HS-5 (cell line): Measurements from ENCODE around the gene ADAM17.
A peak's percentile ranks its signal among the peaks of the same experiment; 100 is the strongest.
"Not testable (repeated sequence)": the region's sequence is repeated elsewhere in the genome, so short reads cannot be mapped to it uniquely, and the experiment has no call there.

Experiments
- DNase-seq: peaks from one replicate; pipeline ENCODE4 v3.0.0-alpha.2; 2012; ENCODE audit warnings: low read depth

ADAM17 gene

GRCh38 chr2:9555297-9556120 lies at the start of gene ADAM17:
ADAM17 (minus strand) TSS chr2:9555830; CDS start chr2:9555605, 225 bp downstream.
- peak; percentile 73 for DNase-seq

GRCh38 chr2:9602412-9602811 lies 46.8 kb upstream of the ADAM17 start:
- no peak for DNase-seq

GRCh38 chr2:9601397-9601796 lies 45.8 kb upstream of the ADAM17 start:
- DNase-seq, result no peak

GRCh38 chr2:9599430-9599829 lies 43.8 kb upstream of the ADAM17 start:
- DNase-seq, result no peak

GRCh38 chr2:9596621-9597311 lies 41.1 kb upstream of the ADAM17 start:
- DNase-seq, result no peak

GRCh38 chr2:9595746-9596145 lies 40.1 kb upstream of the ADAM17 start:
- DNase-seq, result no peak

- not testable (repeated sequence) for DNase-seq
These were observed 39.6 kb upstream of the ADAM17 start for GRCh38 chr2:9595256-9595655.

- DNase-seq, result peak; percentile 48
These were observed 38.9 kb upstream of the ADAM17 start for GRCh38 chr2:9594366-9595054.

- DNase-seq, result no peak
These were observed 38.3 kb upstream of the ADAM17 start for GRCh38 chr2:9593925-9594324.

GRCh38 chr2:9592699-9593098 lies 37.1 kb upstream of the ADAM17 start:
- no peak for DNase-seq

GRCh38 chr2:9590641-9591040 lies 35.0 kb upstream of the ADAM17 start:
- no peak for DNase-seq

GRCh38 chr2:9586465-9586864 lies 30.8 kb upstream of the ADAM17 start:
- DNase-seq, result no peak

- DNase-seq, result no peak
These were observed 29.9 kb upstream of the ADAM17 start for GRCh38 chr2:9585486-9585885.

- not testable (repeated sequence) for DNase-seq
These were observed 29.3 kb upstream of the ADAM17 start for GRCh38 chr2:9584902-9585301.

- DNase-seq, result no peak
These were observed 27.0 kb upstream of the ADAM17 start for GRCh38 chr2:9582624-9583023.

- no peak for DNase-seq
These were observed 23.0 kb upstream of the ADAM17 start for GRCh38 chr2:9578467-9579235.

GRCh38 chr2:9574331-9574730 lies 18.7 kb upstream of the ADAM17 start:
- DNase-seq, result no peak

- DNase-seq, result no peak
These were observed 18.2 kb upstream of the ADAM17 start for GRCh38 chr2:9573840-9574239.

GRCh38 chr2:9573013-9573720 lies 17.5 kb upstream of the ADAM17 start:
- DNase-seq, result peak; percentile 47

GRCh38 chr2:9570182-9571060 lies 14.8 kb upstream of the ADAM17 start:
- DNase-seq, result no peak
